Ovary (tissue), 9 donors: ENCODE data around the gene KPNA6. TPM values are rescaled to one million over a fixed set of nuclear protein-coding genes. Genes with fewer than 3 reads are reported as not detected.

Experiments
- DNase-seq, 5 donors: peaks; one replicate each; pipeline ENCODE4 v3.0.0-alpha.2; 2019 to 2020
- H3K27ac ChIP-seq, 2 donors: fragments of 200-600 bp; one replicate each; pipeline versions ENCODE4 v1.5.1 to v1.8.0; 2019 to 2022
- H3K27me3 ChIP-seq: fragments of 200-600 bp; one replicate; pipeline ENCODE4 v1.8.0; 2022
- H3K36me3 ChIP-seq: fragments of 200-600 bp; sonication (generic); one replicate; pipeline ENCODE4 v1.5.1; 2019
- H3K4me1 ChIP-seq: one replicate; pipeline ENCODE4 v1.8.1; 2013; ENCODE audit warnings: mild to moderate bottlenecking, moderate library complexity; ENCODE audit not compliant: insufficient read depth
- H3K4me3 ChIP-seq: fragments of 200-600 bp; sonication (generic); one replicate; pipeline ENCODE4 v1.5.1; 2017
- H3K9me3 ChIP-seq, 2 donors: fragments of 200-600 bp in 1 of 2; sonication (generic) in 1 of 2; one replicate each; pipeline versions ENCODE4 v1.5.1 to v1.8.1; 2013 to 2019; ENCODE audit warnings: mild to moderate bottlenecking in 1 of 2, moderate library complexity in 1 of 2
- CTCF ChIP-seq, 3 donors: fragments of 450-650 bp in 2 of 3; fragments of 200-600 bp in 1 of 3; IDR thresholded peaks; one replicate each; pipeline versions ENCODE4 v1.5.1 to v1.8.0; 2016 to 2022; ENCODE audit warnings: antibody characterized with exemption in 3 of 3, mild to moderate bottlenecking in 1 of 3
- EP300 ChIP-seq: sonication (generic); formaldehyde crosslinking; IDR thresholded peaks from one replicate; pipeline ENCODE4 v1.6.1; 2017; ENCODE audit warnings: antibody characterized with exemption
- POLR2A ChIP-seq: fragments of 450-650 bp; IDR thresholded peaks from one replicate; pipeline ENCODE4 v1.6.1; 2017; ENCODE audit warnings: antibody characterized with exemption, mild to moderate bottlenecking, moderate library complexity
- WGBS, 3 donors: extraction: QIAGEN DNeasy Blood & Tissue Kit in 1 of 3; methylation state at CpG; one replicate each; pipeline versions ENCODE4 v1.1.5 to v1.1.7; 2013 to 2017; 5-methylcytosine and 5-hydroxymethylcytosine counted together
- intact Hi-C, 4 donors: fragments of 100-400 bp; cut with DNase I; formaldehyde crosslinking; loops; one replicate each; pipeline versions ENCODE4 v1.11.0 to v1.15.1; 2022 to 2023
- polyA plus RNA-seq, 2 donors: library from polyadenylated mRNA; stranded (reverse); fragments of 200-250 nt in 1 of 2; fragments of 350-450 nt in 1 of 2; fragmentation: Illumina TruSeq in 1 of 2; extraction: RNeasy Lipid Tissue Mini Kit (QIAGEN cat#74804) in 1 of 2; gene quantifications; one replicate each; pipeline ENCODE4 v1.2.3, GENCODE V29; 2013 to 2014
- total RNA-seq, 7 donors: library from RNA; depleted of rRNA in 2 of 7; stranded (reverse); fragments of >200 nt in 2 of 7; fragmentation: NEBNext Ultra II Directional in 3 of 7; extraction: Animal tissue kit (Norgen Biotek cat#: 25700) in 3 of 7; gene quantifications; one replicate each; pipeline versions ENCODE4 v1.1.0 to v1.2.4, GENCODE V29; 2016 to 2023
- donor health status: DM: no; HTN: no; CAD: no; lungs with moderate emphysema.
- donor health status: DM: no; HTN: no; CAD: no.
- donor health status: Bipolar disorder and iron deficiency.
- donor health status: DM: yes; HTN: yes; CAD: no.
- donor health status: DM: no; HTN: no; CAD: no.
- donor health status: DM: yes; HTN: yes; CAD: no.

The KPNA6 gene
- total and polyA plus RNA-seq, 9 donors, result 9.3 to 57.7 (median 45.7) TPM

- TF ChIP-seq EP300 (no peak), CTCF (IDR thresholded peaks at IDR 0.05) (no peak), POLR2A (no peak)
- intact Hi-C loops, result no loop called here
- DNase-seq, result no peak
- Histone ChIP-seq H3K4me1 (no peaks in the 10 kb centered on the region), H3K27me3 (no peaks in the 10 kb centered on the region), H3K36me3 (no peaks in the 10 kb centered on the region), H3K4me3 (no peak overlapping the region), H3K27ac (no peak overlapping the region), H3K9me3 (no peaks in the 10 kb centered on the region)
- 71 to 76% (median 74%) methylated on average over 10 of the region's 10 CpGs for WGBS, 3 donors
Measured at GRCh38 chr1:32100359-32100758, 7.5 kb upstream of the KPNA6 start.

DNA sequence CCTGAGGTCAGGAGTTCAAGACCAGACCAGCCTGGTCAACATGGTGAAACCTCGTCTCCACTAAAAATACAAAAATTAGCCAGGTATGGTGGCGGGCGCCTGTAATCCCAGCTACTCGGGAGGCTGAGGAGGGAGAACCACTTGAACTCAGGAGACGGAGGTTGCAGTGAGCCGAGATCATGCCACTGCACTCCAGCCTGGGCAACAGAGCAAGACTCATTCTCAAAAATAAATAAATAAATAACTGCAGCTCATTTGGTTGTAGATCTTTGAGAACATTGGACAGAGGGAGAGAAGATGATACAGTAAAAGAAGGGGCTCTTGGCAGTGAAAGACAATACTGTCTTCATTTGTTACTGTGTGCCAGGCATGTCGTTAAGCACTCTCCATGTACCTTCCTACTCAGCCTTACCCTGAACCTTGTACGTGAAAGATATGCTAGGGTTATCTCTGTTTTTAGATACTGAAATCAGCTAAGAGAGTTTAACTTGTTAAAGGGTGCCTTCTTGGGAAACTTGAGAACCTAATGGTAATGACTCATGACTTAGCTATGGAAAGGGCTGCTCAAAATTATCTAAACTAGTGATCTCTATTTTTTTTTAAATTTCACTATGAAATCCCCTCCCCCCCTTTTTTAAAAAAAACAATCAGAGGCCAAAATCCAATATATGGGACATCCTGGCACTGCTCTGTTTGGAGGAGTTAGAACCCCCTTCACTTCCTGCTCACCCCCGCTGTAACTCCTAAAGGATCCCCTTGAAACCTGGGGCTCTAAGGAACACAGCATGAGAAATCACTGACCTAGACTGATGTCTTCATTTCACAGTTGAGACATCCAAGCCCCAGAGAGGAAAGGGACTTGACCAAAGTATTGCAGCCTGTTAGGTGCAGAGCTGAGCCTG lies 6.8 kb upstream of the KPNA6 start:
- Histone ChIP-seq H3K9me3 (no peaks in the 10 kb centered on the region), H3K27ac (no peak overlapping the region), H3K36me3 (no peaks in the 10 kb centered on the region), H3K4me1 (no peaks in the 10 kb centered on the region), H3K27me3 (no peaks in the 10 kb centered on the region), H3K4me3 (no peak overlapping the region)
- DNase-seq, result no peak
- 84 to 89% (median 87%) methylated on average over 9 of the region's 9 CpGs for WGBS, 3 donors
- TF ChIP-seq EP300, result no peak
- TF ChIP-seq CTCF (IDR thresholded peaks at IDR 0.05), result no peak
- TF ChIP-seq POLR2A, result no peak
- intact Hi-C loops, result no loop called here

DNA sequence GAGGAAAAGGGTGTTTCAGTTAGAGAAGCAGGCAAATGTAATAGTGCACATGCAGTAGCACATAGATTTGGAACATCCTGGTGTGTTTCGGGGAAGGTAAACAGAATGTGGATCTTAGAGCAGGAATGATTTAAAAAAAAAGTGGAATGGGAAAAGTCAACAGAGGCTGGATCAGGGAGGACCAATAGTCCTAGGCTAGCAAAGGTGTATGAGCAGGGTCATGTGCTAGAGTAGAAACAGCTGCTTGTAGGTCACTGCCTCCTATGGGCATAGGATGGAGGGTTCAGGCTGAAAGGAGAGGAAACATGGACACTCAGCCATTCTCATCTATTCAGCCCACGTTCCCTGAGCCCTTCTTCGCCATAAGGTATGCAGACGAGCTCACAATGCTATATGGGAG lies 3.7 kb upstream of the KPNA6 start:
- Histone ChIP-seq H3K4me1 (peaks cover 2% of the 10 kb centered on the region), H3K4me3 (no peak overlapping the region), H3K36me3 (no peaks in the 10 kb centered on the region), H3K9me3 (no peaks in the 10 kb centered on the region), H3K27me3 (no peaks in the 10 kb centered on the region), H3K27ac (no peak overlapping the region)
- intact Hi-C loops, result no loop called here
- no peak for TF ChIP-seq EP300
- TF ChIP-seq POLR2A, result no peak
- TF ChIP-seq CTCF (IDR thresholded peaks at IDR 0.05), result no peak
- DNase-seq, result no peak
- 49 to 66% (median 62%) methylated on average over 4 of the region's 4 CpGs for WGBS, 3 donors

GRCh38 chr1:32105338-32105737 lies 2.5 kb upstream of the KPNA6 start:
- Histone ChIP-seq H3K27ac (no peak overlapping the region), H3K4me3 (no peak overlapping the region), H3K4me1 (peaks cover 6% of the 10 kb centered on the region), H3K9me3 (no peaks in the 10 kb centered on the region), H3K27me3 (no peaks in the 10 kb centered on the region), H3K36me3 (no peaks in the 10 kb centered on the region)
- no peak for DNase-seq
- intact Hi-C loops, result no loop called here
- TF ChIP-seq EP300 (no peak), POLR2A (no peak), CTCF (IDR thresholded peaks at IDR 0.05) (no peak)
- WGBS, 3 donors, result 90 to 97% (median 91%) methylated on average over 1 of the region's 1 CpG
